Ishikawa (cell line): ENCODE measurements around the gene LBHD1.

Experiments used
- CEBPB ChIP-seq: IDR thresholded peaks from 2 replicates; pipeline ENCODE4 v1.6.1; 2012
- CREB1 ChIP-seq: IDR thresholded peaks from 2 replicates; pipeline ENCODE4 v1.6.1; 2012; ENCODE audit warnings: low read depth
- EGR1 ChIP-seq: IDR thresholded peaks from 2 replicates; pipeline ENCODE4 v1.6.1; 2012
- FOXM1 ChIP-seq: IDR thresholded peaks from 2 replicates; pipeline ENCODE4 v1.6.1; 2012; ENCODE audit warnings: low read depth, borderline replicate concordance
- MAX ChIP-seq: IDR thresholded peaks from 2 replicates; pipeline ENCODE4 v1.6.1; 2012
- NFIC ChIP-seq: IDR thresholded peaks from 2 replicates; pipeline ENCODE4 v1.6.1; 2012
- RAD21 ChIP-seq: IDR thresholded peaks from 2 replicates; pipeline ENCODE4 v1.6.1; 2012; ENCODE audit warnings: low read depth
- REST ChIP-seq: IDR thresholded peaks from 2 replicates; pipeline ENCODE4 v1.6.1; 2012; ENCODE audit warnings: low read depth, mild to moderate bottlenecking
- TAF1 ChIP-seq: IDR thresholded peaks from 2 replicates; pipeline ENCODE4 v1.6.1; 2012; ENCODE audit warnings: low read depth, mild to moderate bottlenecking
- TCF12 ChIP-seq: IDR thresholded peaks from 2 replicates; pipeline ENCODE4 v1.6.1; 2012; ENCODE audit warnings: low read depth
- TEAD4 ChIP-seq: IDR thresholded peaks from 2 replicates; pipeline ENCODE4 v1.6.1; 2012
- USF1 ChIP-seq: IDR thresholded peaks from 2 replicates; pipeline ENCODE4 v1.6.1; 2012
- YY1 ChIP-seq: IDR thresholded peaks from 2 replicates; pipeline ENCODE4 v1.6.1; 2012; ENCODE audit warnings: low read depth
- ZBTB7A ChIP-seq: IDR thresholded peaks from 2 replicates; pipeline ENCODE4 v1.6.1; 2012; ENCODE audit warnings: low read depth

GRCh38 chr11:62716816-62717215 lies 44.7 kb upstream of the LBHD1 start:
- no peak for TF ChIP-seq CEBPB
- TF ChIP-seq ZBTB7A = no peak
- no peak for TF ChIP-seq RAD21
- TF ChIP-seq NFIC = no peak
- no peak for TF ChIP-seq FOXM1
- TF ChIP-seq EGR1 = no peak
- no peak for TF ChIP-seq CREB1
- no peak for TF ChIP-seq TAF1
- TF ChIP-seq TCF12 = no peak
- no peak for TF ChIP-seq YY1
- no peak for TF ChIP-seq MAX
- TF ChIP-seq REST = no peak
- TF ChIP-seq TEAD4 = no peak
- no peak for TF ChIP-seq USF1
